ENCODE results near the gene PRRG4. TPM values are rescaled to one million over a fixed set of nuclear protein-coding genes. Genes with fewer than 3 reads are reported as not detected.

Gene PRRG4
- total RNA-seq, 1 experiment from 2014 or later, result 1.2 TPM

DNA sequence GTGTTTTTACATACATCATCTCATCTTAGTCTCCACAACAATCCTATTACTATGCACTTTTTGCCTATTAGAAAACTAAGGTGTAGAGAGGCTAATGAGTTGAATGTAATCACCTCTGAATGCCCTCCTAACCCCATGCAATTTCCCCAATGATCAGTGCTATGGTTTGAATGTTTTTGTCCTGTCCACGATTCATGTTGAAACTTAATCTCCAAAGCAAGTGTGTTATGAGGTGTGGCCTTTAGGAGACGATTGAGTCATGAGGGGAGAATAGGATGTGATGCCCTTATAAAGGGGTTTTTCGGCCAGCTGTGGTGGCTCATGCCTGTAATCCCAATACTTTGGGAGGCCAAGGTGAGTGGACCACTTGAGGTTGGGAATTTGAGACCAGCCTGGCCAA lies 33.3 kb upstream of the PRRG4 start:
- no peak overlapping the region for H4K8ac ChIP-seq (replicated peaks; ENCODE audit: insufficient read length, low read depth, low read length)
- no peak overlapping the region for H2BK120ac ChIP-seq (ENCODE audit: low read depth, low read length, poor library complexity, severe bottlenecking)
- H3K4ac ChIP-seq (ENCODE audit: low read depth, low read length), result no peak overlapping the region
- no peak overlapping the region for H3K56ac ChIP-seq (ENCODE audit: insufficient read length, low read depth, low read length)
- H3K9me3 ChIP-seq (ENCODE audit: control insufficient read depth, low read depth, low read length), result no peaks in the 10 kb centered on the region
- H3K27ac Mint-ChIP-seq, result no peak overlapping the region
- no peaks in the 10 kb centered on the region for H3K79me1 ChIP-seq (ENCODE audit: insufficient read depth, low read depth, low read length, poor library complexity, severe bottlenecking)
- no peaks in the 10 kb centered on the region for H3K23me2 ChIP-seq (ENCODE audit: insufficient read length, low read depth, low read length, poor library complexity, severe bottlenecking)
- no peaks in the 10 kb centered on the region for H3K79me2 ChIP-seq (ENCODE audit: insufficient read depth, low read length)
- no peaks in the 10 kb centered on the region for H3K36me3 Mint-ChIP-seq (ENCODE audit: insufficient read depth in 1 of 3, low read depth in 3 of 3)
- H4K20me1 ChIP-seq (ENCODE audit: control insufficient read depth, insufficient read depth, insufficient read length), result no peaks in the 10 kb centered on the region
- no peaks in the 10 kb centered on the region for H3K4me1 ChIP-seq (ENCODE audit: insufficient read depth, low read length)
- no peak overlapping the region for H4K91ac ChIP-seq (ENCODE audit: insufficient read length, low read depth, low read length)
- no peak overlapping the region for H3K27ac ChIP-seq (ENCODE audit: insufficient read length, low read depth, low read length)
- H2AFZ ChIP-seq (ENCODE audit: low read length), result no peak overlapping the region
- no peak overlapping the region for H3K14ac ChIP-seq (ENCODE audit: insufficient read depth, low read length)
- H2AK5ac ChIP-seq (ENCODE audit: insufficient read length, low read length), result no peak overlapping the region
- no peak overlapping the region for H4K5ac ChIP-seq (ENCODE audit: insufficient read length, low read depth, low read length)
- no peak overlapping the region for H2BK12ac ChIP-seq (ENCODE audit: insufficient read length, low read depth, low read length)
- no CpG with 5 or more reads among the region's 3 CpGs for WGBS (ENCODE audit: extremely low coverage, insufficient read length, low lambda C conversion rate)
- no peak overlapping the region for H2BK20ac ChIP-seq (ENCODE audit: low read depth, low read length, poor library complexity, severe bottlenecking)
- peaks cover 3% of the 10 kb centered on the region for H3K27me3 Mint-ChIP-seq (ENCODE audit: low read depth)
- no peak overlapping the region for H3K4me3 Mint-ChIP-seq
- no peak overlapping the region for H3K23ac ChIP-seq (ENCODE audit: insufficient read length, low read depth, low read length)
- no peak for DNase-seq
- H2BK15ac ChIP-seq (ENCODE audit: low read depth, low read length), result no peak overlapping the region
- H3K18ac ChIP-seq (ENCODE audit: insufficient read length, low read depth, low read length), result no peak overlapping the region
- H3K27me3 ChIP-seq (ENCODE audit: insufficient read depth, low read length), result no peaks in the 10 kb centered on the region
- H3T11ph ChIP-seq (ENCODE audit: low read length), result no peak overlapping the region
- H3K9me3 Mint-ChIP-seq, result no peaks in the 10 kb centered on the region; a peak in 1 of 5 replicates
- no peak overlapping the region for H3K4me2 ChIP-seq (ENCODE audit: insufficient read depth, insufficient read length, low read length)
- no peak overlapping the region for H3K9ac ChIP-seq (ENCODE audit: extremely low read depth, insufficient read length, low read length)
- H2BK5ac ChIP-seq (ENCODE audit: insufficient read length, low read length), result no peak overlapping the region
- TF ChIP-seq, protein P1, sequence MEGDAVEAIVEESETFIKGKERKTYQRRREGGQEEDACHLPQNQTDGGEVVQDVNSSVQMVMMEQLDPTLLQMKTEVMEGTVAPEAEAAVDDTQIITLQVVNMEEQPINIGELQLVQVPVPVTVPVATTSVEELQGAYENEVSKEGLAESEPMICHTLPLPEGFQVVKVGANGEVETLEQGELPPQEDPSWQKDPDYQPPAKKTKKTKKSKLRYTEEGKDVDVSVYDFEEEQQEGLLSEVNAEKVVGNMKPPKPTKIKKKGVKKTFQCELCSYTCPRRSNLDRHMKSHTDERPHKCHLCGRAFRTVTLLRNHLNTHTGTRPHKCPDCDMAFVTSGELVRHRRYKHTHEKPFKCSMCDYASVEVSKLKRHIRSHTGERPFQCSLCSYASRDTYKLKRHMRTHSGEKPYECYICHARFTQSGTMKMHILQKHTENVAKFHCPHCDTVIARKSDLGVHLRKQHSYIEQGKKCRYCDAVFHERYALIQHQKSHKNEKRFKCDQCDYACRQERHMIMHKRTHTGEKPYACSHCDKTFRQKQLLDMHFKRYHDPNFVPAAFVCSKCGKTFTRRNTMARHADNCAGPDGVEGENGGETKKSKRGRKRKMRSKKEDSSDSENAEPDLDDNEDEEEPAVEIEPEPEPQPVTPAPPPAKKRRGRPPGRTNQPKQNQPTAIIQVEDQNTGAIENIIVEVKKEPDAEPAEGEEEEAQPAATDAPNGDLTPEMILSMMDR (conservative IDR thresholded peaks at IDR 0.05), result no peak
- H3K4me1 Mint-ChIP-seq, result peaks cover 3 to 6% of the 10 kb centered on the region in 2 experiments; a peak in 3 of 4 replicates

All from H9 (cell line).